HCEC 1CT (cell line): Measurements from ENCODE around the gene UBE2Q2.
A peak's percentile ranks its signal among the peaks of the same experiment; 100 is the strongest.
"Not testable (repeated sequence)": the region's sequence is repeated elsewhere in the genome, so short reads cannot be mapped to it uniquely, and the experiment has no call there.

Source experiments
- DNase-seq: peaks from one replicate; pipeline ENCODE4 v3.0.0-alpha.2; 2017

The UBE2Q2 gene

DNA sequence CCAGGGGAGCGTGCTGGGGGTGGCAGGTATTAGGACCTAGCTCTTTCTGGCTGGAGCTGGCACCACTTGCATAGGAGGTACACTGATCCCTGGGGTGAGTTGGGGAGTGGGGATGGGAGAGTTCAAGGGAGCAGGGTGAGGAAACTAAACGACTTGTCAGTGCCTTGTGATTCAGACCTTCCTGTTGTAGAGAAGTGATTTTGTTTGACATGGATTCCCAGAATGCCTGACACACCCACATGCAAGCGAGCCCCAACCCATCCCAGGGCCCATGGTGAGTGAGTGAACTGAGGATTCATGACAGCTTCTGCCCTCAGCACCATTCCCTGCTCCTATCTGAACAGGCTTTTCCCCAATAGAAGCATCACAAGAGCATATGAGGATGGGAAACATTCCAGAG, 15.6 kb upstream of the UBE2Q2 start:
- no peak for DNase-seq

DNA sequence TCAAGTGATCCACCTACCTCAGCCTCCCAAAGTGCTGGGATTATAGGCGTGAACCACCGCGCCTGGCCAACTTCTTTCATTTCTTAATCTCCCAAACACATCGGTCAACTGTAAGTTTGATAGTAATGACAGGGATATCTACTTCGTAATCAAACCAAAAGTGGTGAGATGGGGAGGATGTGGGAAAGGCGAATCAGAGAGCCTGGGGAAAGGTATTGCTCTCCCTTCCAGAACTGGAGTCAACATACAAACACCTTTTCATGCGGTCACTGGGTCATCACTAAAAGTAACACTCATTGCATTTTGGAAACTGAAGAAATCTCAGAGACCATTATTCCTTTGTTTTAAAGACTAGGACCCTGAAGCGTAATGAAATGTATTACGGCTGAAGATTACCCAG, 14.8 kb upstream of the UBE2Q2 start:
- no peak for DNase-seq

DNA sequence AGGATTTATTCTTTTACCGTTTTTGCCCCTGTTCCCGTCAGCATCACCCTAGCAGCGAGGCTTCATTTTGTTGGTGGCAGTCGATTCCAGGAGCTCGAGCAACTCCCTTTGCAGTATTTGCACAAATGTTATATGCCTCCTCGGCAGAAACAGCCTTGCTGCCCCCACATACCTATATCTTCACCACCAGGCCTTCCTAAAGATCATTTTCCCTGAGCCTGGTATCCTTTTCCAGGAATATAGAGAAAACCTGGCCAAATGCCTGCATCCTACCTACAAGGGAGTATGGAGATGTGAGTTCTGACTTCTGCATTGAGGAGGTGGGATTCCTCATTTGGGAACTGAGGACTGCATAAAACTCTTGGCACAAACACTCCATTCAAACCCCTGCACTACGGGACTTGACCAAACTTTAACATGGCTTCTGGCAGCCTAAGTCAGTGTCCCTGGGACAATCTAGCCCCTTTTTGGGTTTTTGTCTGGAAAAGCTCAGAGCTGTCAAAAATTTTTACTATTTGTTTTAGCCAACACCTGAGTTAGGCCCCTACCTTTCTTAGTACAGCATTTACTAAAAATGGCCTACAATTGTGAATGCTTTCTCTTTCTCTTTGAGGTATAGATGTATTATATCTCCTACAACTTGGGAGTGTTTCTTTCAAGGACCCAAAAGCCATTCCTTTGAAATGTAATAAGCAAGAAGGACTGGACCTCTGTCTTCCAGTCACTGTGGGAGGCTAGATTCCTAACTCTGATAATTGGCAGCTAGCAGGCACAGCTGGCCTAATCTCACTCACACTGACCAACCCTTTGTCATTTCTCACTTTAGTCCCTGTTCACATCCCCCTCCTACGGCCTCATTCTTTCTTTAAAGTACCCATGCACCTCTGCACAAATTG, 12.1 kb upstream of the UBE2Q2 start:
- no peak for DNase-seq

DNA sequence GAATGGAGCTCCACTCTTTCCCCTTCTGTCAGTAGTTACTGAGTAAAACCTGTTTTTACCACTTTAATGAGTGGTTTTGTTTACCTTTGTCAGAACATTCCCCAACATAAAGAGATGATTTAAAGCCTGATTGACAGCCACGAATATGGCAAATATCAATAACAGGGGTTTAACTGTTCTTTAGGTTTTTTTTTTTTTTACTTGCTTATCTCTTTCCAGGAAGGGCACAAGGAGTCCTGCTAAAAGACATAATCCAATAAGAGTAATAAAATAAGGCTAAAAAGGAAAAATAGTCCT, 11.5 kb upstream of the UBE2Q2 start:
- DNase-seq: no peak

DNA sequence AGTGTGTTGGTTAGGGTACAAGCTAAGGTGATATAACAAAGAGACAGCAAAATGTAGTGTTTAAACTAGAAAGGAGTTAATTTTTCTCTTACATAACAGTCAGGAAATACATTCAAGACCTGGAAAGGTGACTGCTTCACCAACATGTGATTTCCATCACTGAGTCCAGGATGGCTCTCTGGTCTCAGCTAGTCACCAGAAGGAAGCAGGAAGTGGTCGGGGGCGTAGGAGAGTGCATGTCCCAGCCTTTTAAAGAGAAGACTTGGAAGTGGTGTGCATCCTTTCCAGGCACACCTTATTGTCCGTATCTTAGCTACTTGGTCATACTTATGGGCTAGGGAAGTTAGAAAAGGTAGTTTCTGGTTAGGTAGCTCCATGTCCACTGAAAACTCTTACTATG, 11.1 kb upstream of the UBE2Q2 start:
- DNase-seq: no peak

DNA sequence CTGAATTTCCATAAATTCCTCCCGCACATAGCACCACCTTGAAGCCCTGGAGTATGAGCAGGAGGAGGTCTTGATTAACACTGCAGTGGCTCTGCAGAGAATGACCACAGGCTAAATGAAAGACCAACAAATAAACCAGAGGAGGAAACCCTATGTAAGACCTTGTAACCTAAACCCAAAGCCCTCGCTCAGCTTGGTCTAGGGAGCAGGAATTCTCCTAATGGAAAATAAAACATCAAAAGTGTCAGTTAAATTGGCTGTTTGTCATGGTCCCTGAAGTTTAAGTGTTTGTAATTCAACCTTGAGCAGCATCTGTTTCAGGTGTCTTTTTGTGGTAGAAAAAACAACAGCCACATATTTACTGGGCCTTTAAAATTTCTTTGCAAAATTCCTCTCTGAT, 9.2 kb upstream of the UBE2Q2 start:
- DNase-seq: no peak

DNA sequence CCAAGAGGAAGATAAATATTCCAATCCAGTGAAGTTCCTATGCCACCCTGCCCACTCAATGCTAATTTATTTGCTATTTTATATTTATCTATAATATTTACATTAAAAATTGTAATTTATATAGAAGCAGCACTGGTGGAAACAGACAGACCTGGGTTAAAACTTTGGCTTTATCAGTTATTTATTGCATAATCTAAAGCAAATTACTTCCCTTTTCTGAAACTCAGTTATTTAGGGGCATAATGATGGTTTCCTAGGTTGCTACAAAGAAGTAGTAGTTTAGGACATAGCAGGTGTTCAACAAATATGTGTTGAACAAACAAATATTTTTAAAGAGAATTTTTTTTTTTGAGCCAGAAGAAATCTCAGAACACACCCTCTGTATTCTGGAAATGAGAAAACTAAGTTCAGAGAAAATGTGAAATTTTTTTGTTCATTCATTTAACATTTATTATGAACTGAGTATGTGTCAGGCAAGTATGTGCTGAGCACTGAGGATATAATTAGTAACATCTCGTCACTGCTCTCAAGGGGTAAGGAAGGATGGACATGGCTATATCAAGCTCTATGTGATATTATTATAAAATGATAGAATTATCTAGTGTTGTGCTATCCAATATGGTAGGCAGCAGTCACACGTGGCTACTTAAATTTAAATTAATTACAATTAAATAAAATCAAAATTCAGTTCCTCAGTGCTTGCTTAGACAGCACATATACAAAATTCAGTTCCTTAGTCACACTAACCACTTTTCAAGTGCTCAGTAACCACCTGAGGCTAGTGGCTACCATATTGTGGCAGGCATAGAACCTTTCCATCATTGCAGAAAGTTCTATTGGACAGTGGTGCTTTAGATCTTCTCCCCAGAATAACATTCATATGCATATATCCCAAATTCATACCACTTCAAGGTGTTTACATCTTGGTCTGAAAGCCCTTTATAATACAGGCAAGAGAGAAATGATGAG, 7.0 kb upstream of the UBE2Q2 start:
- DNase-seq: no peak

DNA sequence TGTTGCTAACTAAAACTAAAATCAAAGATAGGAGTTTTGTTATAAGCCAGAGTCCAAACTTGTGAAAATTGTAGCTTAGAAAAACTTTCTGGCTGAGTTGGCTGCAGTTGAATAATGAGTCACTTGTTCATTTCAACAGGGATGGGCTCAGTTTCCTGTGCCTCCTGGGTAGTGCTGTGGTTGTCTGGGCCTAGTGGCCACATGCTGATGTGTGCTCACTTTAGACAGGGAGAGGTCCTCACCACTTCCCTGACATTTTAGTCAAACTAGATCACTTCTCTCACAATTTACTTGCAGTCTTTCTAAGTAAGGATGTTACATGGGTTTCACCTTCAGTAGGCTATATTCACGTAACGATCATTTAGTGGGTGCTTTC, 6.3 kb upstream of the UBE2Q2 start:
- peak; percentile 80 for DNase-seq

DNA sequence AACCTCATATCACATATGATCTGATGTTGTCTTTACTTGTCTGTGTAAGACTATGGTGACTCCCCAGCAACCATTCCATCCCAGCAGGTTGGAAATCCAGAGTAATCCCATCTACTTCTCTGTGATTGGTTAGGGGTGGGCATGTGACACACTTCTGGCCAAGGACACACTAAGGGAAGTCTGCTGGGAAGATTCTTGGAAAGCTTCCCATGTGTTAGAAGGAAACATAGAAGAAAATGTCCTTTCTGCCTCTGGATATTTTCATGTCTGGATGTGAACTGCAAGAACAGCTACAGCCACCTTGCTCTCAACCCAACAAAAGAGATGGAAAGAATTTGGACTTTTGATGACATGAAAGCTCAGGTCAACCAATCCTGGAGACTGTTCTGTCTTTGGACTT, 2.6 kb upstream of the UBE2Q2 start:
- peak; percentile 52 for DNase-seq

DNA sequence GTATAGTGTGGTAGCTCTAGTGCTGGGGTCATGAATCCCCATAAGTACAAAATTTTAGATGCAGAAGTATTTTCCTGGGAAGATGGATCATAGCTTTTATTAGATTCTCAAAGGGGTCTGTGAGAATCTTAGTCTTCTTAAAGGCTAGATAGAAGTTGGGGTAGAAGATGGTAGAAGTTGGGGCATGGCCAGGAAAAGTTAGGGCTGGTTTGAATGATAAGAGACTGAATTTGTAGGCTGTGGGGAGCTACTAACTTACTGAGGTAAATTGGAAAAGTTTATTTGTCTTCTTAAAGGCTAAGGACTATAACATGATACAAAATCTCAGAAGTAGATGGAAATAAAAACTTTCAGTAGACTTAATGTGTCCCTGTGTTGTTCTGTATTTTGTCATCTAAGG, 1.6 kb upstream of the UBE2Q2 start:
- no peak for DNase-seq

DNA sequence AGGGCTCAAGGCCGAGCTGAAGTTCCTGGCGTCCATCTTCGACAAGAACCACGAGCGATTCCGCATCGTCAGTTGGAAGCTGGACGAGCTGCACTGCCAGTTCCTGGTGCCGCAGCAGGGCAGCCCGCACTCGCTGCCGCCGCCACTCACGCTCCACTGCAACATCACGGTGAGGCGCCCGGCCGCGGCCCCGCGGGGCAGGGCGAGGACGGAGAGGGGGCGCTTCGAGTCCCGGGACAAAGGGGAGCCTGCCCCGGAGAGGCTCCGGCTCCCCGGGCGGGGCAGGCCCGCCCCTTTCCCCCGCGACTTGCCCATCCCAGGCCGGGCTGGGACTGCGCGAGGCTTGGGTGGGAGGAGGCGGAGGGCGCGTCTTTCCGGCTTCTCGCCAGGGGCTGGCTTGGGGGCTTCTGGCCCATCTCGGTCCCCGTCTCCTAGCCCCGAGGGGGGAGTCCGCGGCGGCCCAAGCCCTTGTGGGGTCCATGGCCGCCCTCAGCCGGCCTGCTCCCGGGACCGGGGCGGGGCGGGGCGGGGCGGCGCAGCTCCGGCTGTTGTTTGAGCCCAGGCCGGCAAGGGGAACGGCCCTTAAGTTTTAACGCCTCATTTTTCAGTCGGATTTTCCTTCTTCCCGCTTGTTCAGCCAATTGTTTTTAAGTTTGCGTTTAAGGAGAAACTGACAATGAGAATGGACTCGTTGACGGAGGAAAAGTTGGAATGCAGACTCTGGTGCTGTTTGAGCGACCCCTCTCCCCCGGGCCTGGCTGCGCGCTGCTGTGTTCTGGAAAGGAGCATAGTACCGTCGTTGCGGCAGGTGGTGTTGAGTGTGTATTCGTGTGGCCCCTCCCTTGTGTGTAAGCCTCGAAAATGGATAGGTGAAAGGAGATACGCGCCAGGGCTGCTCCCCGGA, 683 bp downstream of the UBE2Q2 start:
- peak; percentile 44 for DNase-seq

DNA sequence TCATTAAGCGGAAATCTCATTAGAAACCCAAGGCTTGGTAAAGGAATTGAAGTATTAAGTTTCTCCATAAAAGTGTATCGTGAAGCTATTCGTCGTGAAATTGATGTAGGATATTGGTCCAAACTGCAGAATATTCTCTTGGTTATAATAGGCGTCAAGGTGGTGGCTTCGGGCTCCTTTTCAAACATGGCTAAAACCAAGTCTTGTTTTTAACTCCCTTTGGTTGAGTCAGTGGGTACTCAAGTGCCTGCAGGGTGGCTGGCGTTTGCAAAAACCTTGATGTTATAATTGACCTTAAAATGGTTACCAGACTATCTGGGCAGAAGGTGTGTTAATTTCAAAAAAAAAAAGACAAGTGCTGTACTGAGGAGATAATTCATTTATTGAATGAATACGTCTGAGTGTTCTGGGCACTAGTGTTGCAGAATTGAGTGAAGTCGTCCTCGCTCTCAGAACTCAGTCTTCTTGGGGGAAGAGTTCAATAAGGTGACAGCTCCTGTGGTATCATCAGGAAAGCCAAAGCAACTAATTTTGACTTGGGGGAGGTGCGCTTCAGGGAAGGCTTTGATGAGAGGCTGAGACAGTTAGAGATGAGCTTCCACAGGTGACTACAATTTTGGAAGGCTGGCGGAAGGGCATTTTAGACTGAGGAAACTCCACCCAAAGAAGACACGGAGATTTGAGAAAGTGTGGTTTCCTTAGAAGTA, 1.5 kb downstream of the UBE2Q2 start:
- DNase-seq: no peak

DNA sequence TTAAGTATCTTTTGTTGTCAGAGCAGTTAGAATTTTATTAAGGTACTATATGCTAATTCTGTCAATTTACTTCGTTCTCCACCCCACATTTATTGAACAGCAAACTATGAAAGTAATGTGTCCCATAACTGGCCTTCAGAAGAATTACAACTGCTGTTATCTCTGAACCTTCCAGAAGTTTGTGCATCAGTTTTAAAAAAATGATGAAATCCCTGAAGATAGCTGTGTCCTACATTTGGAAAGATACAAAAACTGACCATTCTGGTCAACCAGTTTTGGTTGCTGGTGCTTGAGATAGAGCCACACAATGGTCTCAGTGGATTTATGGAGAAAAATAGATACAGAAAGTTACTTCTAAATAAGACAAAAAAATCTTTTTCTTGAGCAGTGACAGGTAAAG, 5.9 kb downstream of the UBE2Q2 start:
- DNase-seq: no peak

DNA sequence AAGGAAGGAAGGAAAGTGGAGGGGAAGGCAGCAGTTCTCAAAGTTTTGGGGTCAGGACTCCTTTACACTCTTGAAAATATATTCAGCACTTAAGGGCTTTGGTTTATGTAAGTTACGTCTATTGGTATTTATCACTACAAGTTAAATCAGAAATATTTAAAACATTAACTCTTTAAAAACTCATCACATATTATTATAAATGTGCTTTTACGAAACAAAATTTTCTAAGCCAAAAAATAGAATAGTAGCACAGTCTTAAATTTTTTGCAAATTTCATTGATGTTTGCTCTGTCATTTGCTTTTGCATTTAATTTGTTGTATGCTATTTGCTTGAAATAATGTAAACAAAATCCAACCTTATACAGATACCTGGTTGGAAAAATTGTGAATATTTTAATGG, 7.5 kb downstream of the UBE2Q2 start:
- DNase-seq: no peak

DNA sequence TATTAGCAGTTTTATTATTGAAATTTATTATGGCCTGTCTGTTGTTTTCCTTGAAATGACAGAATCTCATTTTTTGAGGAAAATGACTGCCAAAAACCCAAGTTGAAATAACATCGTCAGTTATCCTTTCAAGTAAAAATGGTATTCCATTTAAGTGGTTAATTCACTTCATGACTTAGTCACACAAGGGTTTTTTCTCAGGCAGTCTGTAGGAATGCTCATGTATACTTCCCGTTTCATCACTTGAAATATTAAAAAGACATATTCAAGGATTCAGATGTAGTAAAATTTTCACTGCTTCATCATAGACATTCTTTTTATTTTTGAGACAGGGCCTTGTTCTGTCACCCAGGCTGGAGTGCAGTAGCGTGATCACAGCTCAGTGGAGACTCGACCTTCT, 8.3 kb downstream of the UBE2Q2 start:
- DNase-seq: not testable (repeated sequence)

DNA sequence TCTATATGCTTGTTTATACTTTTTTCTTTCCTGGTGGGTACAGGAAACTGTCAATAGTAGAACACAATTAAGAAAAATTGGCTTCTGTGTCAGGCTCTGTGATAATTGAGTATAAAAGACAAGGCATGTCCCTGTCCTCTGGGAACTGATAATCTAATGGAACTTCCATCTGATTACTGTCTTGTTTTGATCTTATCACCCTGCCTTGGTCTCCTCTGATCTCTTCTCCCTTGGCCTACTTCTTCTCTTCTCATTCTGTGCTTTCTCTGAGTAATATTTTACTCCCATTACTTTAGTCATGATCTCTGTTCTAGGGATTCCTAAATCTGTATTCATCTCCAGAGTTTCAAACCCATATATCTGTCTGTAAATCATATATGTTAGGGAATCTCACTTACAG, 14.6 kb downstream of the UBE2Q2 start:
- no peak for DNase-seq

DNA sequence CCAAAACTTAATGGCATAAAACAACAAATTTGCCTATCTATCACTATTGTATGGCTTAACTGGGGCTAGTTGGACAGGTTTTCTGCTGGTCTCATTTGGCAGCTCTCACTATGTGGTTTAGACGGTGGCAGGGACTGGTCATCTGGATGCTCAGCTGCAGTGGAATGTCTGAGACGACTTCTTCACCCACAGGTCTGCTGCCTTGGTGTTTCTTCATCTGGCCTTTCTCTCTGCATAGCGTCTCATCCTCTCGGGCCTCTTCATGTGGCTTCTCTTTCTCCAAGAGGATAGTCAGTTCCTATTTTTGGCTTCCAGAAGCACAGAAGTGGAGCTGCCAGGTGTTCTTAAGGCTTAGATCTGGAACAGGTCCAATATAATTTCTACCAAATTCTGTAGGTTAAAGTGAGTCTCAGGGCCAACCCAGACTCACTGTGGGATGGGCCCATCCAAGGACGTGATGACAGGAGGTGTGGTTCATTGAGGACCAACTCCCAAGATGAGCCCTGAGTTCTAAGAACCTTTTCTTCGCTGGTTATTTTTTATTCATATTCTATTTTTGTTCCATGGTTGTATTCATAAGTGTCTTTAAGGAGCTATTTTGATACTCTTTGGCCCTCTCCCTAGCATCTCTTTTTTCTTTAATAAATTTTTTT, 18.6 kb downstream of the UBE2Q2 start:
- DNase-seq: no peak

DNA sequence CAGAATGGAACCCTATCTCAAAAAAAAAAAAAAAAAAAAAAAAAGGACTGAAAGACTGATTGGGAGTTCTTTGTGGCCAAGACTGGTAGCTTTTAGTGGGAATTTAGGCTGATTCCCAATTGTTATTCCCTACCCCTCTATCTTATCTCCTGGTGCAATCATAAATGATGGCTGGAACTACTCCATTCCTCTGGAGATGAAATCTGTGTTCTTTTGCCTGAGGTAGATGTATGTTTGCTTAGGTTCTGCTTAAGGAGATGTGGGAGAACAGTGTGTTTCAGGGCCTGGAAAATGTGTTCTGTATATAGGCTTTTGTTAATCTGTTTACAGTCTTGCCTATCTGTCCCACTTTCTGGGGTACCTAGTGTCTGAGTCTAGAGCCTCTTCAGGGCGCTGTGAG, 19.5 kb downstream of the UBE2Q2 start:
- no peak for DNase-seq

DNA sequence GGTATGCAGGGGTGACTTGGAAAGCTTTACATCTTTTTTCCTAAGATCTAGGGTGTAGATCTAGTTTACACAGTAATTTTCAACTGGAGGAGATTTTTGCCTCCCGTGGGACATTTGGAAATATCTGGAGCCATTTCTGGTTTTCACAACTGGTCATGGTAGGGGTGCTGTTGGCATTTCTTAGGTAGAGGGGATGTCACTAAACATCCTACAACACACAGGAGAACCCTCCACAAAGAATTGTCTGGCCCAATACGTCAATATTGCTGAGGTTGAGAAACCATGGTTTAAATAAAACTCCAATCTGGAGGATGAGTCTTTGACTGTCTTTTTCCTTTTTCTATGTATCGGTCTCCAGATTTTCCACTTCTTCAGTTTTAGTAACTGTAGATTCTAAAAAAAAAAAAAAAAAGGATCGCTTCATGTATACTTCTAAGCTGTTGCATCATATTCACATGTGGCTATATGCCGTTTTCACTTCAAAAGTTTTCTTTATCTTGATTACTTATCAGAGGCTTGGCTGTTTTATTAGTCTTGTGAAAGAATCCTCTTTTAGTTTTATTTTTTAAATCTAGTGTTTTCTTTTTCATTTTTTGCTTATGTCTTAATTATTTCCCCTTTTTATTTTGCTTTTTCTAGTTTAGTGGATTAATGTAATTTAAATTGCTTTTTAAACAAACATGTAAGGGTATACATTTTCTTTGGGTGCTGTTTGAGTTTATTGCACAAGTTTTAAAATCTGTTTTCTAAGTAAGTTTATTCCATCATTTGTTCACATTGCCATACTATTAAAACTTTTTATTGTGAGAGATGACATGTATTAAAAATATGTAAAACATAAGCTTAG, 21.2 kb downstream of the UBE2Q2 start:
- no peak for DNase-seq

DNA sequence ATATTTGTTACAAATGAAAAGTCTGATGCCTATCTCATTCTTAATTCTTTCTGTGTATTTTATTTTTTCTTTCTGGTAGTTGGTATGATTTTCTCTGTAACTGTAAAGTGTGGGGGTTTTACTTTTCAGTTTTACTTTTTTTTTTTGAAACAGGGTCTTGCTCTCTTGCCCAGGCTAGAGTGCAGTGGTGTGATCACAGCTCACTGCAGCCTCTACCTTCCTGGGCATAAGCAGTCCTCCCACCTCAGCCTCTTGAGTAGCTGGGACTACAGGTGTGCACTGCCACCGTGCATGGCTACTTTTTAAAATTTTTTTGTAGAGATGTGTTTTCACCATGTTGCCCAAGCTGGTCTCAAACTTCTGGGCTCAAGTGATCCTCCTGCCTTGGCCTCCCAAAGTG, 22.8 kb downstream of the UBE2Q2 start:
- DNase-seq: not testable (repeated sequence)

DNA sequence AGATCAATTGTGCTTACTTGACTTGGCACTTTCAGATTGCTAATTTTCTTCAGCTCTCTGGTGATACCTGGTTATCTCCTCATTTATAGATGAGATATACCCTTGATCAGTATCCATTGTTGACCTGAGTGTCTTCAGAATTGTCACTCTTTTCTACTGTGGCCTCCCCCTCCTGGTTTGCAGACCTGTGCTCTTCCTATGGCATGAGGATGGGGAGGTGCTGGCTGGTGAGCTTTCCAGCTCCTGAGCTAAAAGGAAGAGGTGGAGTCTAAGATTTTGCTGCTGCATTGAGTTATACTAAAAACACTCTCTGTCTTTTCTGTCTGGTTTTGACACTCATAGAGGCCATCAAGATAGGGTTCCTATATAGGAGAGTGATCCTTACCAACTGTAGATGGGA, 23.7 kb downstream of the UBE2Q2 start:
- DNase-seq: no peak
